Astrocyte of the cerebellum (primary cell): Measurements from ENCODE around the gene THPO.

Source experiments
- DNase-seq: peaks from one replicate; pipeline ENCODE4 v3.0.0-alpha.2; 2011; ENCODE audit warnings: low read depth
- H3K4me3 ChIP-seq: 2 replicates; pipeline ENCODE4 v1.5.1; 2011; ENCODE audit warnings: mild to moderate bottlenecking, low read depth, low read length, moderate library complexity
- CTCF ChIP-seq: IDR thresholded peaks from 2 replicates; pipeline ENCODE4 v1.5.1; 2012; ENCODE audit warnings: low read length, low read depth, moderate library complexity, mild to moderate bottlenecking; ENCODE audit errors: missing control alignments
- in situ Hi-C: cut with HindIII; loops from 2 replicates; pipeline ENCODE4 v1.10.0; 2017; ENCODE audit warnings: low sequenced_read_pairs

The THPO gene

GRCh38 chr3:184368586-184369183 is 9.3 kb downstream of the THPO start:
- in situ Hi-C loops: loop anchor here (5.0 kb wide), 1 partner anchor 101 kb away; no protein-coding TSS in a partner anchor
- H3K4me3 ChIP-seq: no peak overlapping the region
- TF ChIP-seq CTCF: no peak
- DNase-seq: peak; percentile 85

- no peak for DNase-seq
- in situ Hi-C loops: loop anchor here (5.0 kb wide), 1 partner anchor 101 kb away; no protein-coding TSS in a partner anchor
- no peak for TF ChIP-seq CTCF
- H3K4me3 ChIP-seq: no peak overlapping the region
These were observed 9.9 kb downstream of the THPO start for GRCh38 chr3:184368116-184368515.

DNA sequence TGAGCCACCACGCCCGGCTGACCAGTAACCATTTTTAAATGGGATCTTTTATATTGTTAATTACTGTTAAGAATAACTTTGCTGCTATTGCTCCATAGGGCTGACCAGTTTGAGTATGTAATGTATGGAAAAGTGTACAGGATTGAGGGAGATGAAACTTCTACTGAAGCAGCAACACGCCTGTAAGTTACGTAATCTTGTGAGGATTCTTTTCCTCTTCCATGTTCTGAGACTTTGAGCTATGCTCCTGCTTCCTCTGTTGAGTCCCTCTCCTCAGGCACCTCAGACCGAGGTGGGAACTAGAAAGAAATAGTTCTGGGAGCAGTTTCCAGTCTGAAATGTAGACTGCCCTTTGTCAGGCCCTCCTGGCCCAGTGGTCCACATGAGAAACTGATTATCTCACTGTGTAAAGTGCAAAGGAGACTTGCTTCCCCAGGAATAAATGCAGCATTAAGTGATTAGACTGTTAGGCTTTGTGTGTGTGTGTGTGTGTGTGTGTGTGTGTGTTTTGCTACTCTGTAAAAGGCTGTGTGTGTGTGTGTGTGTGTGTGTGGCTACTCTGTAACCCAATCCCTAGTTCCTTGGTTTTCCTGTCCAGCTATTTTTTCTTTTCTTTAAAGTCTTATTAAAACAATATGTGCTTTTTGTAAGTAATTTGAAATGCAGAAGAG is 11.3 kb downstream of the THPO start:
- no peak for DNase-seq
- in situ Hi-C loops: loop anchor here (5.0 kb wide), 1 partner anchor 99 kb away; no protein-coding TSS in a partner anchor
- TF ChIP-seq CTCF: no peak
- no peak overlapping the region for H3K4me3 ChIP-seq

- TF ChIP-seq CTCF: peak; percentile 56
- DNase-seq: peak; percentile 95
- in situ Hi-C loops: no loop called here
- peak overlapping the region; percentile 76 for H3K4me3 ChIP-seq
These were observed 15.1 kb downstream of the THPO start for GRCh38 chr3:184362668-184363546.

GRCh38 chr3:184361932-184362667 is 15.9 kb downstream of the THPO start:
- in situ Hi-C loops: no loop called here
- no peak for TF ChIP-seq CTCF
- DNase-seq: no peak
- H3K4me3 ChIP-seq: peak overlapping the region; percentile 76

DNA sequence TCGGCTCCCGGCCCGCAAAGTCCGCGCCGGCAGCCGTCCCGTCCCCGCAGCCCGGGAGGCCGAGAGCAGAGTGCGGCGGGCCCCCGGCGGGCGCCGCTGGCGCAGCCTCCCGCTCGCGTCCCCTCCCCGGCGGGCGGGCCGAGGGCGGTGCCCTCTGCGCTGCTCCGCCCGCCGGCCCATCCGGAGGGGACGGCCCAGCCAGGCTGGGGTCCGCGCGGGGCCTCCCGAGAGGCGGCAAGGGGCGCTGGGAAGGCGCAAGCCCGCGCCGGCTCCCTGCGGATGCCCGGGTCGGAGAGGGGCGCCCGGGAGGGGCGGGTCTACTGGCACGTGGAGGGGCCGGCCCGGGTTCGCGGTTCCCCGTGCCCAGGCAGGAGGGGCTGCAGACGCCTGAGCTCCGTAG is 16.5 kb downstream of the THPO start, which contains the start of the genes CLCN2 and POLR2H:
Gene CLCN2, minus strand, starts transcription at position 74 of the 400 bp plus-strand sequence. CDS start 126 bp downstream, outside the sequence.
Gene POLR2H, plus strand, starts transcription at position 179 of the 400 bp plus-strand sequence. CDS start 1,783 bp downstream, outside the sequence.
- in situ Hi-C loops: no loop called here
- TF ChIP-seq CTCF: no peak
- no peak for DNase-seq
- peak within 1 kb of the TSS; percentile 76 for H3K4me3 ChIP-seq
